HEK293T (cell line): Measurements from ENCODE around the gene ASTN2.

Source experiments
- BHLHE40 ChIP-seq: fragments of 450-650 bp; IDR thresholded peaks from 2 replicates; pipeline ENCODE4 v1.6.1; 2016; ENCODE audit warnings: mild to moderate bottlenecking, moderate library complexity, borderline replicate concordance
- ELF4 ChIP-seq: fragments of 450-650 bp; IDR thresholded peaks from 2 replicates; pipeline ENCODE4 v1.6.1; 2017; ENCODE audit warnings: antibody characterized with exemption

- TF ChIP-seq BHLHE40 (no peak), ELF4 (no peak)
Measured at GRCh38 chr9:116449949-116450348, 964.9 kb downstream of the ASTN2 start.
